ENCODE data around the gene CCDC201.
"Not testable (repeated sequence)": the region's sequence is repeated elsewhere in the genome, so short reads cannot be mapped to it uniquely, and the experiment has no call there.

CCDC201 gene

DNA sequence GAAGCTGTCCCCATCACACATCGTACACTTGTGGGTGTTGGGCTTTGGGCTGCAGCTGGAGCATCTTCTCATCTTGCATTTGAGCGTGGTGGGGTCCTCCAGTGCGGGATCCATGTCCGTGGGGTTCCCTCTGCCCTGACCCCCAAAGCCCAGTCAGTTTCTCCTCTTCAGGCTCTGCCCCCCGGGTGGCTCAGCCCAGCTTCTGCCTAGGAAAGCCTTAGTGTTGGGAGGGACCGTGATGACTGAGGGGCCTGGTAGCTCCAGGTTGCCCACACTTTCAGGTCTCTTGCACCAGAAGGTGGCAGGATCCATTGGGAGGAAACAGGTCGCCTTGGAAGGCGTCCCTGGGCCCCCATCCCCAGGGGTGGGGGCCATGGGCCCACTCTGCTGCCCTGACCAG is 55.9 kb downstream of the CCDC201 start:
- not testable (repeated sequence) for DNase-seq (ENCODE audit: low read depth)

DNA sequence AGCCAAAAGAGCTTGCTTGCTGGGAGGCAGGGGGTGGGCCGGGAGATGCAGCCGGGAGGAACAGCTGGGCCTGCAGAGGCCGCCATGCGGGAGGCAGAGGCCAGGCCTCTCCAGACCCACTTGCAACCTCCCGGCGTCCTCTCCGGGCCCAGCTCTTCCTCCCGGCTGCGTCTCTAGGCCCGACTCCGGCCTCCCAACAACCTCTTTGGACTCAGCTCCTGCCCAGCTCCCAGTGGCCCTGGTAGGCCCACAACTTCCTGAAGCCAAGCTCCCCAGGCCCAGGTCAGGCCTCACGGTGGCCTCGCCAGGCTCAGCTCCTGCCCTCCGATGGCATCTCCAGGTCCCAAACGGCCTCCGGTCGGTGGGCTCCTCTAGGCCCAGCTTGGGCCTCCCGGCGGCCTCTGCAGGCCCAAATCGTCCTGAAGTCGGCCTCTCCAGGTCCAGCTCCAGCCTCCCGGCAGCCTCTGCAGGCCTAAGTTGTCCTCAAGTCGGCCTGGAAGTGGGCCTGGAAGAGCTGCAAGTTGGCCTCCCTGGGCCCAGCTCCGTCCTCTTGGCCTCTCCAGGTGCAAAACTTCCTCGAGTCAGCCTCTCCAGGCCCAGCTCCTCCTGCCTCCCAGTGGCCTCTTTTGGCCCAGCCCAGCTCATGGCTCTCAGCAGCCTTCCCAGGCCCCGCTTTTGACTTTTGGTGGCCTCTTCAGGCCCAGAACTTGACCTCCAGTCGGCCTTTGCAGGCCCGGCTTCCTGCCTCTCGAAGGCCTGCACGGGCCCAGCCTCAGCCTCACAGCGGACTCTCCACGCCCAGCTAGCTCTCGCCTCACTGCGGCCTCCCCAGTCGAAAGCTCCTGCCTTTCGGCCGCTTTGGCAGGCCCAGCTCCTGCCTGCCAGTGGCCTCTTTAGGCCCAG is 58.4 kb downstream of the CCDC201 start:
- not testable (repeated sequence) for DNase-seq (ENCODE audit: low read depth)

DNA sequence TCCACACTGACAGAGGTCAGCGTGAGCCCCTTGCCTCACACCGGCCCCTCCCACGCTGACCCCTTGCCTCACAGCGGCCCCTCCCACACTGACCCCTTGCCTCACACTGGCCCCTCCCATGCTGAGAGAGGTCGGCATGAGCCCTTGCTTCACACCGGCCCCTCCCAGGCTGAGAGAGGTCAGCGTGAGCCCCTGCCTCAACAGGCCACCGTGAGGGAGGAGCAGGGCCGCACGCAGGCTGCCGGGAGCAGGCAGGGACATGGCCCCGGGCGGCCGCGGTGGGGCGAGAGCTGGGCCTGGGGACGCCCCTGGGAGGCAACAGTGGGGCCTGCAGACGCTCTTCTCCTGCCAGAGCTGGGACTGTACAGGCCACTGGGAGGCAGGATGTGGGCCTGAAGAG is 59.1 kb downstream of the CCDC201 start:
- DNase-seq (ENCODE audit: low read depth): not testable (repeated sequence)

DNA sequence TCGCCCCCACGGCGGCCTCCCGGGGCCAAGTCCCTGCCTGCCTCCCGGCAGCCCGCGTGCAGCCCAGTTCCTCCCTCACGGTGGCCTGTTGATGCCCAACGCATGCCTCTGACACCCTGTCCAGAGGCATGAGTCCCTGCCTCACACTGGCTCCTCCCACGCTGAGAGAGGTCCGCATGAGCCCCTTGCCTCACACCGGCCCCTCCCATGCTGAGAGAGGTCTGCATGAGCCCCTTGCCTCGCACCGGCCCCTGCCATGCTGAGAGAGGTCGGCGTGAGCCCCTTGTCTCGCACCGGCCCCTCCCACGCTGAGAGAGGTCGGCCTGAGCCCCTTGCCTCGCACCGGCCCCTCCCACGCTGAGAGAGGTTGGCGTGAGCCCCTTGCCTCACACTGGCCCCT is 59.9 kb downstream of the CCDC201 start:
- no peak for DNase-seq (ENCODE audit: low read depth)

DNA sequence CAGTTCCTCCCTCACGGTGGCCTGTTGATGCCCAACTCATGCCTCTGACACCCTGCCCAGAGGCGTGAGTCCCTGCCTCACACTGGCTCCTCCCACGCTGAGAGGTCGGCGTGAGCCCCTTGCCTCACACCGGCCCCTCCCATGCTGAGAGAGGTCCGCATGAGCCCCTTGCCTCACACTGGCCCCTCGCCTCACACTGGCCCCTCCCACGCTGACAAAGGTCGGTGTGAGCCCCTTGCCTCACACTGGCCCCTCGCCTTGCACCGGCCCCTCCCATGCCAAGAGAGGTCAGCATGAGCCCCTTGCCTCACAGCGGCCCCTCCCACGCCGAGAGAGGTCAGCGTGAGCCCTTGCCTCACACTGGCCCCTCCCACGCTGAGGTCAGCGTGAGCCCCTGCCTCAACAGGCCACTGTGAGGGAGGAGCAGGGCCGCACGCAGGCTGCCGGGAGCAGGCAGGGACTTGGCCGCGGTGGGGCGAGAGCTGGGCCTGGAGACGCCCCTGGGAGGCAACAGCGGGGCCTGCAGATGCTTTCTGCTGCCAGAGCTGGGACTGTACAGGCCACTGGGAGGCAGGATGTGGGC is 61.1 kb downstream of the CCDC201 start:
- not testable (repeated sequence) for DNase-seq (ENCODE audit: low read depth)

DNA sequence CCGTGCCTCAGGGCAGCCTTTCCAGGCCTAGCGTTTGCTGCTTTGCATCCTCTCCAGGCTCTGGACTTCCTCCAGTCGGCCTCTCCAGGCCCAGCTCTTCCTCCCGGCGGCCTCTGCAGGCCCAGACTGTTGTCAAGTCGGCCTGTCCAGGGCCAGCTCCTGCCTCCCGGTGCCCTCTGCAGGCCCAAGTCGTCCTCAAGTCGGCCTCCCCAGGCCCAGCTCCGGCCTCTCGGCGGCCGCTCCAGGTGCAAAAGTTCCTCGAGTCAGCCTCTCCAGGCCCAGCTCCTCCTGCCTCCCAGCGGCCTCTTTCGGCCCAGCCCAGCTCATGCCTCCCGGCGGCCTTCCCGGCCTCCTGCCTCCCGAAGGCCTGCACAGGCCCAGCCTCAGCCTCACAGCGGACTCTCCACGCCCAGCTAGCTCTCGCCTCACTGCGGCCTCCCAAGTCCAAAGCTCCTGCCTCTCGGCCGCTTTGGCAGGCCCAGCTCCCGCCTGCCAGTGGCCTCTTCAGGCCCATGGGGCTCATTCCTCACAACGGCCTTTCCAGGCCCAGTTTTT is 62.4 kb downstream of the CCDC201 start:
- DNase-seq (ENCODE audit: low read depth): not testable (repeated sequence)
